HG02678 (cell line): Measurements from ENCODE around the gene ANKRD53.

Source experiments
- ATAC-seq: cut with Tn5 transposase; IDR thresholded peaks from one replicate; pipeline ENCODE4 v1.9.1; 2021; ENCODE audit warnings: mild to moderate bottlenecking, moderate library complexity; ENCODE audit not compliant: unreplicated experiment

ANKRD53 gene

DNA sequence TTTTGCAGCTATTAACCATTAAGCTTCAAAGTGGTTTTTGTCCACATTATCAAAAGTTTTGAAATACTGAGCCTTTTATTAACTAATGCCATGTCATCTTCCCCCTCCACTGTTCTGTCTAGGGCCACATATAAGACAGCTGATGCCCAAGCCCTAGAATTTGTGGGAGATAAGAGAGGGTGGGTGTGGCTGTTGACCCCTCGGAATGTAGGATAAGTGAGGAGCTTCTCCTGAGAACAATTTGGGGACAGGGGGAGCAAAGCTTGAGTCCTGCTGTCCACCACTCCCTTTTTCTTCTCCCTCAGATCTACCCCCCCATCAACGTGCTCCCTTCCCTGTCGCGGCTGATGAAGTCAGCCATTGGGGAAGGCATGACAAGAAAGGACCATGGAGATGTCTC lies 14.3 kb upstream of the ANKRD53 start:
- no peak for ATAC-seq

- ATAC-seq, result peak; percentile 83
Measured at GRCh38 chr2:70964596-70965386, 13.6 kb upstream of the ANKRD53 start.

DNA sequence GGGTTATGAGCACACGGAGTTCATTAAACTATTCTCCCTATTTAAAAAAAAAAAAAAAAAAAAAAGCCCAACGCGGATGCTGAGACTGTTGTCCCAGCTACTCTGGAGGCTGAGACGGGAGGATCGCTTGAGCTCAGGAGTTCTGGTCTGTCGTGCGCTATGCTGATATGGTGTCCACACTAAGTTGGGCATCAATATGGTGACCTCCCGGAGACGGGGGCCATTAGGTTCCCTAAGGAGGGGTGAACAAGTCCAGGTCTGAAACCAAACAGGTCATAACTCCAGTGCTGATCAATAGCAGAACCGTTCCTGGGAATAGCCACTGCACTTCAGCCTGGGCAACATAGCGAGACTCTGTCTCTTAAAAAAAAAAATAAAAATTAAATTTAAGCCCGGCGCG lies 12.9 kb upstream of the ANKRD53 start:
- no peak for ATAC-seq

DNA sequence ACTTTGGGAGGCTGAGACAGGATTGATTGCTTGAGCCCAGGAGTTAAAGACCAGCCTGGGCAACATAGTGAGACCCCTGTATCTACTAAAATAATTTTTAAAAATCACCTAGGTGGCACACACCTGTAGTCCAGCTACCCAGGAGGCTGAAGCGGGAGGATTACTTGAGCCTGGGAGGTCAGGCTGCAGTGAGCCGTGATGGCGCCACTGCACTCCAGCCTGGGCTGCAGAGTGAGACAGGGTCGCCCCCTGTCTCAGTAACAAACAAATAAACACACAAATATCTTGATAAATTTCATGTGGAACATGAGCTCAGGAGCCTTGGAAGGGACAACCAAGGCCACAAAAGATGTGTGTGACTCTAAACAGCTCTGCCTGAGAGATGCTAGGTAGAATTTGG lies 11.7 kb upstream of the ANKRD53 start:
- ATAC-seq, result no peak

GRCh38 chr2:70967189-70967588 lies 11.2 kb upstream of the ANKRD53 start:
- ATAC-seq, result no peak

GRCh38 chr2:70974592-70974991 lies 3.8 kb upstream of the ANKRD53 start:
- no peak for ATAC-seq

GRCh38 chr2:70975237-70975636 lies 3.2 kb upstream of the ANKRD53 start:
- no peak for ATAC-seq

DNA sequence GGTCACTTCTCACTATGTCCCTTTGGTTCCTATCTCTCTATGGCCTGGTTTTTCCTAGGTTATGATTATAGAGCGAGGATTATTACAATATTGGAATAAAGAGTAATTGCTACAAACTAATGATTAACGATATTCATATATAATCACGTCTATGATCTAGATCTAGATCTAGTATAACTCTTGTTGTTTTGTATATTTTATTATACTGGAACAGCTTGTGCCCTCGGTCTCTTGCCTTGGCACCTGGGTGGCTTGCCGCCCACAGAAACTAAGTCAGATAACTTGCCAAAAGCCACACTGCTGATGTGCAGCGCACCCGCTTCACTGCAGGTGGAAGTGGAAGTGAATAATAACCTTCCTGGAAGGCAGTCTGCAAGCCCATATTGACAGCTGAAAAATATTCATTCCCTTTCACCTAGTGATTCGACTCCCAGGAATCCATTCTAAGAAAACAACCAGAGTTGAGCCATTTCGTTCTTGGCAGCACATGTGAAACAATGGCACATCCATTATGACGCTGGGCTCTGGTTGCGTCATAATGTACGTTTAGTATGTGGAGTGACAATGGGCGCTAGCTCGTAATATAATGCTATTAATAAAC lies 725 bp upstream of the ANKRD53 start:
- ATAC-seq, result no peak

DNA sequence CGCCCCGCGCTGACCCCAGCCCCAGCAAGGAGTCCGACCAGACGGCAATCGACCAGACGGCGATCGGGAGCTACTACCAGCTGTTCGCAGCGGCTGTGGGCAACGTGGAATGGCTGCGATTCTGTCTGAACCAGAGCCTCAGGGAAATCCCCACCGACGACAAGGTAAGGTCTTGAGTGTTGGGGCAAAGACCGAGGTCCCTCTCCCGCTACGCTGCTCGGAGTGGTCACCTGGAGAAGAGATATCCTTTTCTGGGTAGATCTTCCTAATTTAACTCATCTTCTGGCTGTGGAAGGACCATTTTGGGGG lies 704 bp downstream of the ANKRD53 start:
- ATAC-seq, result no peak

DNA sequence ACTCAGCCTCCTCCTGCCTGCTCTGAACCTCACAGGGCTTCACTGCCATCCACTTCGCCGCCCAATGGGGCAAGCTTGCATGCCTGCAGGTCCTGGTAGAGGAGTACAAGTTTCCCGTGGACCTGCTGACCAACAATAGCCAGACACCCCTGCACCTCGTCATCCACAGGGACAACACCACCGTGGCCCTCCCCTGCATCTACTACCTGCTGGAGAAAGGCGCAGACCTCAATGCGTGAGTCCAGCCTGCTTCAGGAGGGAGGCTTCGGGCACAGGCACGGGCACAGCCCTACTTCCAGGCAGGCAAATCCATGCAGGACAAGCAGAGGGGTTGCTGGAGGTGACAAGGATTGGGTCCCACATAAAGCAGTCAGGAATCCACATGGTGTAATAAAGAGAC lies 1.2 kb downstream of the ANKRD53 start:
- ATAC-seq, result no peak

GRCh38 chr2:70981421-70981820 lies 3.0 kb downstream of the ANKRD53 start:
- ATAC-seq, result no peak

DNA sequence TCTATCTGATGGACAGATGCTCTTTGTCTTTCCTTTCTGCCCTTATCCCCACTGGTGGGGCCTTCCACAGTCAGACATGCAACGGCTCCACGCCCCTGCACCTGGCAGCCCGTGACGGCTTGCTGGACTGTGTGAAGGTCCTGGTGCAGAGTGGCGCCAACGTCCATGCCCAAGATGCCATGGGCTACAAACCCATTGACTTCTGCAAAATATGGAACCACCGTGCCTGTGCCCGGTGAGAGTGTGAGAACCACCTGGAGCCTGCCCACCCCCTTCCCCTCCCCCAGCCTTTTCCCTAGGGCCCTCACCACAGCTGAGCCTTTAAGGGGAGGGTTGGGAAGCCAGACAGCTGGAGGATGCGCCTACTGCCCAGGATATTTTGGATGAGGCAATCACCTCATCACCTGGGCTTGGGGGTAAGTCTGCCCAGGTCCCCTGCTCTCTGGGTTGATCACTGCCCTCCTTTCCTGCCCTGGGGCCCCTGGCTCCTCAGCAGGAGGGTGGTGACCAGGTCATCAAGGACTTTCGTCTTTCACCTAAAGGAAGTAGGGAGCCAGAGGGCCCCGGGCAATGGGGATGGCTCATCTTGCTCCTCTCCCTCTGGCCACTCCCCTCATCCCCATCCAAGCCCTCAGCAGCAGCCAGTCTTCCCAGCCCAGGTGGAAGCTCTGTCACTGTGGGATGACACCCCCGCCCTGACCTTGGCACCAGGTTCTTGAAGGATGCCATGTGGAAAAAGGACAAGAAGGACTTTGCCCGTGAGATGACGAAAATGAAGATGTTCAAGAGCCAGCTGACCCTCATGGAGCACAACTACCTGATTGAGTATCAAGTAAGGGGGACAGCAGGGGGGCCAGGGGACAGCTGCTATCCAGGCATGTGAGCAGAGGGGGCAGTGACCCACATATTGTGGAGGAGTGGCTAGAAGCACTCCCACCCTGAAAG lies 3.7 kb downstream of the ANKRD53 start:
- no peak for ATAC-seq

DNA sequence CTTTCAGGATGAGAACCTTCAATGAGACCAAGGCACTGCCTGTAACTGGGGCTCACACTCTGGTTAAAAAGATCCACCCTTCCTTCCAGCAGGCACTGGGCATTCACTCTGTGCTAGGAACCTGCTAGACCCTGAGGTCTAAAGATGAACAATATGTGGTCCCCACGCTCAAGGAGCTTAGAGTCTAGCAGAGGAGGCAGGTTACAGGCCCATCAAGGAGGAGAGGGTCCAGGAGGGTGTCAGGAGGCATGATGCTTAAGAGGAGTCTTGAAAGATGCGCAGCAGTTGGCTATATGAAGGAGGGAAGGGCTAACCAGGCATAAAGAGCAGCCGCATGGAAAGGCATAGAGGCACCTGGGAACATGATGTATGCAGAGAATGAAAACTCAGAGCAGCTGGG lies 4.5 kb downstream of the ANKRD53 start:
- no peak for ATAC-seq

DNA sequence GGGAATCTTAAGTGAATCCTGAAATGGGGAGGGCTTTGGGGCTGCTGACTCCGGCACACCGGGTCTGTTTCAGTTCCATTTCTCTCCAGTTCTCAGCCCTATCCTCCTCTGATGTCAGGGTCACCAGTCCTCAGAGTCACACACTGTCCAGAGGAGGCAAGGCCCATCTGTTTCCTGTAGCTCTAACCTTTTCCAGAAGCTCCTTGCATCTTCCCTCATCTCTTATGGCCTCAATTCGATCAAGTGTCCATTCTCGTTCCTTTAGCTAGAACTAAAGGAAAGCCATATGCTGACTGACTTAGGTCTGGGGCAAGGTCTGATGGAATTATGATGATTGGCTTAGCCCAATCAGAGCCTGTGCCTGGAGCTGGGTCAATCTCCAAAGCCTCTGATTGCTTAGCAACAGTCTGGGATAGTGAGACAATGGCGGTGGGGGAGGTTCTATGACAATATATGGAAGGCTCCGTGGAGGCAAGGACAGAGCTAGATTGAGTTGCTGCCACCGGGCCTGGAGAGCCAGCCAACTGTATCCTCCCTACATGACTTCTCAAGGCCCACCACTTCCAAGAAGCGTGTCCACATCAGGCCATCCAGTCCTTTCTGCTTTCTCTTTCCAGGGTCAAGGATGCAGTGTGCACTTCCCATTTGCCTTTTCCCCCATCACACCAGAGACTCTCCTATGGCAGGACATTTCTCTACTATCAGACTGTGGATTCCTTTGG lies 5.2 kb downstream of the ANKRD53 start:
- no peak for ATAC-seq

DNA sequence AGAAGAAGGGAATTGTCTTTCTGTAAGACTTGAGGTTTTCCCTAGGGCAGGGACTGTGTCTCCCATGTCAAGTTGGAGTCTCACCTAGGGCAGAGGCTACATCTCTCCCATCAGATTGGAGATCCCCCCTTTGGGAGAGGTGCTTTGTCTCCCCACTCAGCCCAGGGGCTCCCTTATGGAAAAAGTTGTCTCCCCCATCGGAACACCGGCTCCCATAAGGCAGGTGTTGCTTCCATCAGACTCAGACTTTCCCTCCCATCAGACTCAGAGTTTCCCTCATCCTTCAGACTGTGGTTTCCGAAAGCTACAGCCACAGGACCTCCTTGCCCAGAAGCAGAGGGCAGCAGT lies 5.8 kb downstream of the ANKRD53 start:
- no peak for ATAC-seq

DNA sequence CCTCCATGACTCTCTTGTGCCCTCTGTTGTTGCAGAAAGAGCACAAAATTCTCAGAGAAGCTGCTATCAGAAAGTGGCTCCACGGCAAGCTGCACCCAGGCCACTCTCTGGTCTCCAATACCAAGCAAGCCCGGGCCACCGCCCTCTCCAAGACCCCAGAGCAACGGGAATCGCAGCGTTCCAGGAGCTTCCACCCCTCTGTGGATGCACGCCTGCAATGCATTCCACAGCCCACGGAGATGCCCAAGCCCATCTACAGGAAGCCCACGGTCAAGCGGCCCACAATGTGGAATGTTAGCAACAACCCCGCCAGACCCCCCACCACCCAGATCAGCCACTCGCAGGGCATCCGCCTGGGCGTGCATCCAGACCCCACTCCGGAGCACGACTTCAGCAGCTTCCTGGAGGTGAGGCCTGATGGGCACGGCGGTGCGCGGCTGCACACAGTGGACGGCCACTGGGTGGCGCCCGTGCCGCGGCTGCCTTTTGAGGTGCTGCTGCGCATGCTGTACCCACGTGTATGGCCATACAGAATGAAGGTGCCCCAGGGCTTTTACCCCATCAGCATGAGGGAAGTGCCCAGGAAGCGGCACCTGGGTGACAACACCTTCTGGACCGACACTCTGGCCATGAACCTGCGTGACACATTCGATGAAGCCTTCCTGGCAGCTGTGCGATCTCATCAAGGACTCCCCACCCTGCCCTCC lies 6.3 kb downstream of the ANKRD53 start:
- peak; percentile 96 for ATAC-seq

- ATAC-seq, result no peak
Measured at GRCh38 chr2:70985283-70985688, 6.9 kb downstream of the ANKRD53 start.

GRCh38 chr2:70985956-70986355 lies 7.5 kb downstream of the ANKRD53 start:
- ATAC-seq, result no peak

DNA sequence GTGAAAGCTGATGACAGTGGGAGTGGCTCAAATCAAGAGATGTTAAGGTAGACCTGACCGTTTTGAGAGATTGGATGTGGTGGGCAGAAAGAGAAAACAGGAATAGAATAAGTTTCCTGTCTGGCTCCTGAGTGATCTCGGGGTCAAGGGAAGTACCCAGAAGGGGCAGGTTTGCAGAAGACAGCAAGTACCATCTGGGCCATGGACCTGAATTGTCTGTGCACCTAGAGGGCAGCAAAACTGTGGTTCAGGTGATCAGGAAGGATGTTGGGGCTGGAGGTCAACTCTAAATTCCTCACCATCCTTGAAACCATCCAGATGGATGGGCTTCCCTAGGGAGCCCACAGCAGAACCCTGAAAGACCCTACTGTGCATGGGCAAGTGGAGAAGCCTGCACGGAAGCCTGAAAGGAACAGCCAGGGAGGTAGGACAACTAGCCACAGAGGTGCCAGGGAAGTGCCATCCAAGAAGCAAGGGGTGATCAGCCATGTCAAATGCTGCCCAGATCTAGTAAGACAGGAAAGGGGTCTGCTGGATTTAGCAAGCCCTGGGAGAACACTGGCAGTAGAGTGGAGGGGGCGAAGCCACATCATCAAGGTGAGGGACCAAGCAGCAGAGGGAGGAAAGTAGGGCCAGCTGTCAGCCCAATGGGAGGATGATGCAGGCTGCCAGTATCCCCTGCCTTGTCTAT lies 8.2 kb downstream of the ANKRD53 start:
- ATAC-seq, result no peak

DNA sequence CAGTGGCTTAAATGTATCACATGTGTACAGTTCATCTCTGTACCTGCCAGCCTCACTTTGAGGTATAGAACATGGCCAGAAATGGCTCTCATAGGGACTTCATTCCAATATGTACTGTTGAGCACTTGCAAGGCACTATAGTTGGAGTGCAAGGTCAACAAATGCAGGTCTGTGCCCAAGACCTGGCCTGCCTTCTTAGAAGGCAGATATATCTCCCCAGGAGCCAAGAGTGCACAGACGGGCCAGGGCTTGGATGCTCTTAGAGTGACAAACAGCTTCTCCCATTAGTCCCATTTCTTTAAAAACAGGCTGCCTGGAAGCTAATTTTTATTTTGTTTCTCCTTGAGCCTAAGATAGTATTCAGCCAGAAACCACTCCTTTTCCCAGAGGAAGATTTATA lies 9.0 kb downstream of the ANKRD53 start:
- no peak for ATAC-seq
